ENCODE measurements around the gene MARCHF10. TPM values are rescaled to one million over a fixed set of nuclear protein-coding genes. Genes with fewer than 3 reads are reported as not detected.
"Not testable (repeated sequence)": the region's sequence is repeated elsewhere in the genome, so short reads cannot be mapped to it uniquely, and the experiment has no call there.

MARCHF10 gene
- total and polyA plus RNA-seq, 8 donors, result 0.20 to 0.77 (median 0.41) TPM; not detected in 3

DNA sequence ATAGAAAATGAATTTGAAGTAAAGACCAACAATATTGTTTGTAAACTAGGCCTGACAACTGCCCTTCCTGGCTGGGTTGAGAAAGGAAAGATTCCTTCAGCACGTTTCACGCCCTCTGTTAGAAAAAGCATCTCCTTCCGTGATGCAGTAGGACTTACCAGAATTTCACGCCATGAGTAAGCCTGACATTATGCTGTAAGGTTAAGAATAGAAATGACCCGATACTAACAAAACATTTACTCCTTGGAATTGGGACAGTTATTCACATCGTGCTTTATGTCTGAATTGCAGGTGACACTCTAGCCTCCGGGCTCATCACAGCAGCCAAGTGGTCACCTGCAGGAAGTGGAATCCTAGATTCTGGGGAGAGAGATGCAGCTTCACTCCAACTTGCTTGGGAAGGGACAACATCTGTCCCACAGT is 17.5 kb downstream of the MARCHF10 start:
- DNase-seq (no peak), FAIRE-seq (no peak), ATAC-seq (no peak)
- Histone ChIP-seq H3K27ac (peak overlapping the region in 2 of 4 donors; percentile 20 to 74), H3K27me3 (no peaks in the 10 kb centered on the region), H3K4me1 (no peaks in the 10 kb centered on the region), H3K36me3 (no peaks in the 10 kb centered on the region), H3K9me3 (no peaks in the 10 kb centered on the region), H3K4me3 (no peak overlapping the region)
- WGBS, 2 donors, result 72 to 85% methylated on average over 7 of the region's 7 CpGs
- intact Hi-C loops (cut with DNase I), result no loop called here
- TF ChIP-seq, protein P1, sequence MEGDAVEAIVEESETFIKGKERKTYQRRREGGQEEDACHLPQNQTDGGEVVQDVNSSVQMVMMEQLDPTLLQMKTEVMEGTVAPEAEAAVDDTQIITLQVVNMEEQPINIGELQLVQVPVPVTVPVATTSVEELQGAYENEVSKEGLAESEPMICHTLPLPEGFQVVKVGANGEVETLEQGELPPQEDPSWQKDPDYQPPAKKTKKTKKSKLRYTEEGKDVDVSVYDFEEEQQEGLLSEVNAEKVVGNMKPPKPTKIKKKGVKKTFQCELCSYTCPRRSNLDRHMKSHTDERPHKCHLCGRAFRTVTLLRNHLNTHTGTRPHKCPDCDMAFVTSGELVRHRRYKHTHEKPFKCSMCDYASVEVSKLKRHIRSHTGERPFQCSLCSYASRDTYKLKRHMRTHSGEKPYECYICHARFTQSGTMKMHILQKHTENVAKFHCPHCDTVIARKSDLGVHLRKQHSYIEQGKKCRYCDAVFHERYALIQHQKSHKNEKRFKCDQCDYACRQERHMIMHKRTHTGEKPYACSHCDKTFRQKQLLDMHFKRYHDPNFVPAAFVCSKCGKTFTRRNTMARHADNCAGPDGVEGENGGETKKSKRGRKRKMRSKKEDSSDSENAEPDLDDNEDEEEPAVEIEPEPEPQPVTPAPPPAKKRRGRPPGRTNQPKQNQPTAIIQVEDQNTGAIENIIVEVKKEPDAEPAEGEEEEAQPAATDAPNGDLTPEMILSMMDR (IDR thresholded peaks at IDR 0.05), result no peak

DNA sequence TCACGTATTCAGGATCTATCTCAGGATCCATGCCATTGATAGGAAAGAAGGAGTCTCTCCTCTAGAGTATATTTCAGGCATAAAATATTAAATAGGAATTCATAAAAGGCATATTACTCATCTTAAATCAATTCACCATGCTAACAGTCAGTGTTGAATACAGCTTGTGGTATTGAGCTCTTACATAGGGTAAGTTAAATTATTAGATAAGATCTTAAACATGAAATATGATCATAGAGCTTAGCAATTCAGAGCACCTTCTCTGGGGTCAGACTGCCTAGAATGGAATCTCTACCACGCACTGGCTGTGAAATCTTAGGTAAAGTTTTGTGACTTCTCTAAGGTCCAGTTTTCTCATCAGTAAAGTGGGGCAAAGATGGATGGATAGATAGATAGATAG is 20.7 kb downstream of the MARCHF10 start:
- intact Hi-C loops (cut with DNase I), result no loop called here
- Histone ChIP-seq H3K4me1 (no peaks in the 10 kb centered on the region), H3K36me3 (no peaks in the 10 kb centered on the region), H3K27ac (no peak overlapping the region), H3K9me3 (no peaks in the 10 kb centered on the region), H3K4me3 (no peak overlapping the region), H3K27me3 (no peaks in the 10 kb centered on the region)
- FAIRE-seq (no peak), ATAC-seq (no peak), DNase-seq (no peak)
- 65 to 78% methylated on average over 2 of the region's 2 CpGs for WGBS, 2 donors
- TF ChIP-seq, protein P1 (IDR thresholded peaks at IDR 0.05), result no peak

DNA sequence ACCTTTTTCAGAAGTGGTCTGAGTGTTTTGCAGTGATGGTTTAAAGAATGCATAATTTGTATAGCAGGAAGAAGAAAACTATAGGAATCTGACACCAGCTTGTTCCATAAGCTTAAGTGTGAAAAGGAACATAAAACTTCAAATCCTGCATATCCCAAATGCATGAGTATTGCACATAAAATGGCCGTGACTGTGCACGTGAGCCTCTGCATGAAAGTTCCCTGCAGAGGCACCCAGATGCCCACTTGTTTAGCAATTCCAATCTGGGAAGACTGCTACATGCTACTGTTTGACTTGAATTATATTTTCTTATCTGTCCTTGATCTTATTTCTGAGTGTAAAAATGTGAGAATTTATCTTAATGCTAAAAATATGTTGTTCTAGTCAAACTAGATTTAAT is 21.5 kb downstream of the MARCHF10 start:
- Histone ChIP-seq H3K4me1 (no peaks in the 10 kb centered on the region), H3K4me3 (no peak overlapping the region), H3K27me3 (no peaks in the 10 kb centered on the region), H3K27ac (no peak overlapping the region), H3K36me3 (no peaks in the 10 kb centered on the region), H3K9me3 (no peaks in the 10 kb centered on the region)
- DNase-seq (no peak), ATAC-seq (no peak), FAIRE-seq (no peak)
- intact Hi-C loops (cut with DNase I), result no loop called here
- 73 to 83% methylated on average over 2 of the region's 2 CpGs for WGBS, 2 donors
- TF ChIP-seq, protein P1 (IDR thresholded peaks at IDR 0.05), result no peak

DNA sequence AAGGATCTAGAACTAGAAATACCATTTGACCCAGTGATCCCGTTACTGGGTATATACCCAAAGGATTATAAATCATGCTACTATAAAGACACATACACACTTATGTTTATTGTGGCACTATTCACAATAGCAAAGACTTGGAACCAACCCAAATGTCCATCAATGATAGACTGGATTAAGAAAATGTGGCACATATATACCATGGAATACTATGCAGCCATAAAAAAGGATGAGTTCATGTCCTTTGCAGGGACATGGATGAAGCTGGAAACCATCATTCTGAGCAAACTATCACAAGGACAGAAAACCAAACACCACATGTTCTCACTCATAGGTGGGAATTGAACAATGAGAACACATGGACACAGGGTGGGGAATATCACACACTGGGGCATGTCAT is 22.1 kb downstream of the MARCHF10 start:
- H3K4me3 ChIP-seq; DNase-seq; H3K4me1 ChIP-seq; FAIRE-seq; H3K27me3 ChIP-seq; H3K36me3 ChIP-seq; H3K27ac ChIP-seq; H3K9me3 ChIP-seq; ATAC-seq; intact Hi-C loops (cut with DNase I): not testable (repeated sequence)
- WGBS, 2 donors, result 91 to 94% methylated on average over 1 of the region's 1 CpG

DNA sequence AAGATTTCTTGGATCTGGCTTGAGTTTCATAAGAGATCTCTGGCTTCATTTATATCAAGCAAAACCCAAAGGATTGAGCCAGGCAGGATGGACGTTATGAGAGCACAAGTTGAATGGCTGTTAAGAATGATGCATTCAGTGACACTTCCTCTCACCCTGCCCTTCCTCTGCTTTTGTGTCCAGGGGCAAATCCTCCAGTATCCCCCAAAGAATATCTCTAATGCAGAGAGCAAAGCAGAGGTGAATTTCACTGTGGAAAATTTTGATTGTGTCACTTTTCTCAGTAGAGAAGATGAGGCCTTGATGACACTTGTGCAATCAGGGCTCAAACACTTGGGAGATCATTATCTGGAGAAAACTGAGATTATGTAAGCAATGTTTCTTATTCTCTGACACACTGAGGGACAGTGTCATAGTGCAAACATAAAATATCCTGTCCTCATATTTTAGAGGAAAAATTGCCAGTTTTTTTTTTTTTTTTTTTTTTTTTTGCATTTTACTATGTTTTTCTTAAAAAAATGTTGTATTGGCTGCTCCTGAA is 25.3 kb downstream of the MARCHF10 start:
- H3K27ac ChIP-seq, result no peak overlapping the region
- intact Hi-C loops (cut with DNase I), result no loop called here
- peaks cover 0 to 6% (median 0%) of the 10 kb centered on the region in 3 donors for H3K4me1 ChIP-seq
- H3K36me3 ChIP-seq, result no peaks in the 10 kb centered on the region
- TF ChIP-seq, protein P1 (IDR thresholded peaks at IDR 0.05), result no peak
- FAIRE-seq (no peak), ATAC-seq (no peak), DNase-seq (no peak)
- no peaks in the 10 kb centered on the region for H3K9me3 ChIP-seq
- H3K4me3 ChIP-seq, result no peak overlapping the region
- no peaks in the 10 kb centered on the region for H3K27me3 ChIP-seq
- WGBS, 2 donors, result 48 to 60% methylated on average over 1 of the region's 1 CpG

All from pancreas (tissue), 10 donors.